ENCODE results near the gene STAMBP. TPM values are rescaled to one million over a fixed set of nuclear protein-coding genes. Genes with fewer than 3 reads are reported as not detected.

Gene STAMBP
- total RNA-seq, 2 experiments from 2014 or later, result 51.1 to 51.2 TPM

- ChIA-PET POLR2A (no interaction called here), CTCF (interaction anchor here (1.4 to 1.9 kb wide), 4 partner anchors 13 to 307 kb away, joined by 3 to 5 read pairs (median 4); no protein-coding TSS in a partner anchor)
- Mint-ChIP-seq H3K9me3 (no peaks in the 10 kb centered on the region), H3K27me3 (no peaks in the 10 kb centered on the region), H3K4me1 (peaks cover 12% of the 10 kb centered on the region), H3K36me3 (ENCODE audit: low read depth) (peaks cover 33% of the 10 kb centered on the region), H3K27ac (no peak overlapping the region), H3K4me3 (no peak overlapping the region)
- no peak for DNase-seq
Measured at GRCh38 chr2:73839653-73840411, 11.1 kb downstream of the STAMBP start.

- H3K27ac Mint-ChIP-seq, result no peak overlapping the region
- no peaks in the 10 kb centered on the region for H3K27me3 Mint-ChIP-seq
- H3K36me3 Mint-ChIP-seq (ENCODE audit: low read depth), result peaks cover 45% of the 10 kb centered on the region
- H3K9me3 Mint-ChIP-seq, result no peaks in the 10 kb centered on the region
- no peak for DNase-seq
- POLR2A ChIA-PET, result no interaction called here
- H3K4me1 Mint-ChIP-seq, result peaks cover 8% of the 10 kb centered on the region
- CTCF ChIA-PET, result interaction anchor here (1.5 kb wide), 1 partner anchor 15 kb away, joined by 3 read pairs; no protein-coding TSS in a partner anchor
- no peak overlapping the region for H3K4me3 Mint-ChIP-seq
Measured at GRCh38 chr2:73841912-73842738, 13.4 kb downstream of the STAMBP start.

- peaks cover 8% of the 10 kb centered on the region for H3K4me1 Mint-ChIP-seq
- DNase-seq, result no peak
- peaks cover 47% of the 10 kb centered on the region for H3K36me3 Mint-ChIP-seq (ENCODE audit: low read depth)
- no peaks in the 10 kb centered on the region for H3K27me3 Mint-ChIP-seq
- no peaks in the 10 kb centered on the region for H3K9me3 Mint-ChIP-seq
- no peak overlapping the region for H3K4me3 Mint-ChIP-seq
- ChIA-PET POLR2A (no interaction called here), CTCF (interaction anchor here (0.5 to 1.5 kb wide), 2 partner anchors 16 to 780 kb away, joined by 3 to 4 read pairs; no protein-coding TSS in a partner anchor)
- no peak overlapping the region for H3K27ac Mint-ChIP-seq
Measured at GRCh38 chr2:73842739-73843019, 13.9 kb downstream of the STAMBP start.

GRCh38 chr2:73844087-73844486 is 15.3 kb downstream of the STAMBP start:
- DNase-seq, result no peak
- Mint-ChIP-seq H3K9me3 (no peaks in the 10 kb centered on the region), H3K4me1 (peaks cover 8% of the 10 kb centered on the region), H3K36me3 (ENCODE audit: low read depth) (peaks cover 47% of the 10 kb centered on the region), H3K27ac (no peak overlapping the region), H3K4me3 (no peak overlapping the region), H3K27me3 (no peaks in the 10 kb centered on the region)
- ChIA-PET POLR2A (interaction anchor here (0.5 kb wide), 1 partner anchor 31 kb away, joined by 3 read pairs; no protein-coding TSS in a partner anchor), CTCF (no interaction called here)

- Mint-ChIP-seq H3K27ac (no peak overlapping the region), H3K4me1 (peaks cover 4% of the 10 kb centered on the region), H3K36me3 (ENCODE audit: low read depth) (peaks cover 46% of the 10 kb centered on the region), H3K9me3 (no peaks in the 10 kb centered on the region), H3K27me3 (no peaks in the 10 kb centered on the region), H3K4me3 (no peak overlapping the region)
- no peak for DNase-seq
- POLR2A ChIA-PET, result no interaction called here
- CTCF ChIA-PET, result no interaction called here
Measured at GRCh38 chr2:73850009-73850408, 21.2 kb downstream of the STAMBP start.

GRCh38 chr2:73851274-73851673 is 22.5 kb downstream of the STAMBP start:
- Mint-ChIP-seq H3K27ac (no peak overlapping the region), H3K36me3 (ENCODE audit: low read depth) (peaks cover 36% of the 10 kb centered on the region), H3K4me3 (no peak overlapping the region), H3K27me3 (no peaks in the 10 kb centered on the region), H3K9me3 (no peaks in the 10 kb centered on the region), H3K4me1 (peaks cover 4% of the 10 kb centered on the region)
- ChIA-PET CTCF (interaction anchor here (1.0 kb wide), 1 partner anchor 20 kb away, joined by 3 read pairs; no protein-coding TSS in a partner anchor), POLR2A (no interaction called here)
- no peak for DNase-seq

GRCh38 chr2:73852020-73852419 is 23.3 kb downstream of the STAMBP start:
- H3K4me3 Mint-ChIP-seq, result no peak overlapping the region
- ChIA-PET CTCF (interaction anchor here (1.0 kb wide), 1 partner anchor 20 kb away, joined by 3 read pairs; no protein-coding TSS in a partner anchor), POLR2A (no interaction called here)
- H3K36me3 Mint-ChIP-seq (ENCODE audit: low read depth), result peaks cover 28% of the 10 kb centered on the region
- no peaks in the 10 kb centered on the region for H3K27me3 Mint-ChIP-seq
- H3K9me3 Mint-ChIP-seq, result no peaks in the 10 kb centered on the region
- no peak overlapping the region for H3K27ac Mint-ChIP-seq
- no peak for DNase-seq
- H3K4me1 Mint-ChIP-seq, result peaks cover 4% of the 10 kb centered on the region

- peaks cover 19% of the 10 kb centered on the region for H3K36me3 Mint-ChIP-seq (ENCODE audit: low read depth)
- no peaks in the 10 kb centered on the region for H3K9me3 Mint-ChIP-seq
- no peaks in the 10 kb centered on the region for H3K27me3 Mint-ChIP-seq
- DNase-seq, result no peak
- CTCF ChIA-PET, result no interaction called here
- no peak overlapping the region for H3K27ac Mint-ChIP-seq
- no peak overlapping the region for H3K4me3 Mint-ChIP-seq
- peaks cover 18% of the 10 kb centered on the region for H3K4me1 Mint-ChIP-seq
- POLR2A ChIA-PET, result interaction anchor here (0.6 kb wide), 1 partner anchor 322 kb away, joined by 3 read pairs; no protein-coding TSS in a partner anchor
Measured at GRCh38 chr2:73855526-73855925, 26.8 kb downstream of the STAMBP start.

GRCh38 chr2:73856214-73856613 is 27.5 kb downstream of the STAMBP start:
- peaks cover 20% of the 10 kb centered on the region for H3K36me3 Mint-ChIP-seq (ENCODE audit: low read depth)
- no peaks in the 10 kb centered on the region for H3K27me3 Mint-ChIP-seq
- H3K9me3 Mint-ChIP-seq, result no peaks in the 10 kb centered on the region
- no peak for DNase-seq
- CTCF ChIA-PET, result no interaction called here
- no peak overlapping the region for H3K27ac Mint-ChIP-seq
- H3K4me3 Mint-ChIP-seq, result no peak overlapping the region
- peaks cover 19% of the 10 kb centered on the region for H3K4me1 Mint-ChIP-seq
- POLR2A ChIA-PET, result no interaction called here

- DNase-seq, result peak; percentile 44
- H3K27ac Mint-ChIP-seq, result no peak overlapping the region
- H3K9me3 Mint-ChIP-seq, result no peaks in the 10 kb centered on the region
- H3K27me3 Mint-ChIP-seq, result no peaks in the 10 kb centered on the region
- peaks cover 17% of the 10 kb centered on the region for H3K4me1 Mint-ChIP-seq
- CTCF ChIA-PET, result interaction anchor here (1.4 kb wide), 1 partner anchor 36 kb away, joined by 3 read pairs; no protein-coding TSS in a partner anchor
- H3K4me3 Mint-ChIP-seq, result no peak overlapping the region
- peaks cover 37% of the 10 kb centered on the region for H3K36me3 Mint-ChIP-seq (ENCODE audit: low read depth)
- POLR2A ChIA-PET, result no interaction called here
Measured at GRCh38 chr2:73859721-73860586, 31.2 kb downstream of the STAMBP start.

GRCh38 chr2:73862987-73863386 is 34.2 kb downstream of the STAMBP start:
- DNase-seq, result no peak
- CTCF ChIA-PET, result interaction anchor here (1.2 kb wide), 1 partner anchor 258 kb away, joined by 5 read pairs; no protein-coding TSS in a partner anchor
- POLR2A ChIA-PET, result no interaction called here
- H3K36me3 Mint-ChIP-seq (ENCODE audit: low read depth), result peaks cover 57% of the 10 kb centered on the region
- no peak overlapping the region for H3K4me3 Mint-ChIP-seq
- no peaks in the 10 kb centered on the region for H3K9me3 Mint-ChIP-seq
- H3K27me3 Mint-ChIP-seq, result no peaks in the 10 kb centered on the region
- no peak overlapping the region for H3K27ac Mint-ChIP-seq
- H3K4me1 Mint-ChIP-seq, result peaks cover 17% of the 10 kb centered on the region

GRCh38 chr2:73868204-73868978 is 39.6 kb downstream of the STAMBP start:
- Mint-ChIP-seq H3K27ac (no peak overlapping the region), H3K4me1 (no peaks in the 10 kb centered on the region), H3K27me3 (no peaks in the 10 kb centered on the region), H3K9me3 (no peaks in the 10 kb centered on the region), H3K36me3 (ENCODE audit: low read depth) (peaks cover 30% of the 10 kb centered on the region), H3K4me3 (no peak overlapping the region)
- no peak for DNase-seq
- ChIA-PET POLR2A (no interaction called here), CTCF (no interaction called here)
